B cell (primary cell): ENCODE results near the gene B9D1. TPM values are rescaled to one million over a fixed set of nuclear protein-coding genes. Genes with fewer than 3 reads are reported as not detected.
A peak's percentile ranks its signal among the peaks of the same experiment; 100 is the strongest.

Experiments used
- ATAC-seq: fragments of 200-7000 bp; cut with Tn5 transposase; one replicate; pipeline ENCODE4 v1.10.0; 2021; ENCODE audit warnings: low read depth, mild to moderate bottlenecking, moderate number of reproducible peaks, moderate library complexity
- CTCF ChIA-PET: fragments of 350-600 bp; sonication (Branson Sonifier 250); formaldehyde crosslinking; loops from one replicate; lab custom pipeline; 2021; ENCODE audit warnings: antibody characterized with exemption, inconsistent platforms; lab: Charles Lee
- POLR2A ChIA-PET: fragments of 350-600 bp; sonication (Branson Sonifier 250); formaldehyde crosslinking; loops from one replicate; lab custom pipeline; 2021; ENCODE audit warnings: antibody characterized with exemption; lab: Charles Lee
- DNase-seq: peaks from one replicate; pipeline ENCODE4 v3.0.0; 2013
- H2AFZ ChIP-seq: 2 replicates; pipeline ENCODE4 v1.6.1; 2012; ENCODE audit warnings: mild to moderate bottlenecking, low read depth, low read length; ENCODE audit not compliant: insufficient read depth, poor library complexity, severe bottlenecking
- H3K27ac ChIP-seq, 2 donors: 1 replicate in 1 of 2; 2 replicates in 1 of 2; pipeline ENCODE4 v1.5.1; 2012 to 2013; ENCODE audit warnings: low read length in 2 of 2, mild to moderate bottlenecking in 2 of 2, moderate library complexity in 1 of 2
- H3K27me3 ChIP-seq, 4 experiments: fragments of 200-600 bp in 1 of 4; sonication (generic) in 1 of 4; replicated peaks in 1 of 4; 1 replicate in 2 of 4; 2 replicates in 2 of 4; pipeline versions ENCODE4 v1.6.1 to v1.7.0; 2013 to 2016; ENCODE audit warnings: low read length in 3 of 4, mild to moderate bottlenecking in 2 of 4, mixed read lengths in 1 of 4, moderate library complexity in 1 of 4; ENCODE audit not compliant: insufficient read depth in 4 of 4, control insufficient read depth in 3 of 4; ENCODE audit errors: control extremely low read depth in 1 of 4
- H3K36me3 ChIP-seq, 2 experiments: replicated peaks in 1 of 2; 1 replicate in 1 of 2; 2 replicates in 1 of 2; pipeline versions ENCODE4 v1.6.1 to v1.7.1; 2013; ENCODE audit warnings: low read length in 1 of 2; ENCODE audit not compliant: insufficient read depth in 2 of 2, control insufficient read depth in 1 of 2; ENCODE audit errors: control extremely low read depth in 1 of 2, extremely low read depth in 1 of 2
- H3K4me1 ChIP-seq, 2 donors: fragments of 200-600 bp in 1 of 2; sonication (generic) in 1 of 2; 1 replicate in 1 of 2; 2 replicates in 1 of 2; pipeline versions ENCODE4 v1.5.1 to v1.6.1; 2013 to 2017; ENCODE audit warnings: low read length in 2 of 2; ENCODE audit not compliant: control insufficient read depth in 2 of 2, insufficient read depth in 2 of 2
- H3K4me2 ChIP-seq: replicated peaks from 2 replicates; pipeline ENCODE3; 2012; ENCODE audit warnings: mild to moderate bottlenecking, low read depth, low read length; ENCODE audit not compliant: poor library complexity, severe bottlenecking
- H3K4me3 ChIP-seq, 5 experiments: fragments of 200-600 bp in 1 of 5; sonication (generic) in 1 of 5; 1 replicate in 3 of 5; 2 replicates in 2 of 5; pipeline versions ENCODE4 v1.5.1 to v1.7.0; 2011 to 2016; ENCODE audit warnings: low read length in 4 of 5, mild to moderate bottlenecking in 4 of 5, low read depth in 2 of 5, control low read depth in 1 of 5, moderate library complexity in 1 of 5; ENCODE audit not compliant: insufficient read depth in 1 of 5; ENCODE audit errors: control extremely low read depth in 1 of 5, extremely low read depth in 1 of 5
- H3K79me2 ChIP-seq: fragments of 200-600 bp; sonication (generic); one replicate; pipeline ENCODE4 v1.6.0; 2016; ENCODE audit warnings: low read length; ENCODE audit not compliant: control insufficient read depth, insufficient read depth
- H3K9ac ChIP-seq: fragments of 200-600 bp; sonication (generic); 2 replicates; pipeline ENCODE4 v1.6.1; 2017; ENCODE audit warnings: mild to moderate bottlenecking, low read length, moderate library complexity
- H3K9me3 ChIP-seq, 3 donors: one replicate each; pipeline versions ENCODE4 v1.6.1 to v1.7.1; 2013; ENCODE audit warnings: low read length in 2 of 3; ENCODE audit not compliant: control insufficient read depth in 2 of 3, insufficient read depth in 1 of 3; ENCODE audit errors: control extremely low read depth in 1 of 3
- H4K20me1 ChIP-seq: 2 replicates; pipeline ENCODE4 v1.6.0; 2012; ENCODE audit warnings: mild to moderate bottlenecking, low read length; ENCODE audit not compliant: insufficient read depth, control insufficient read depth, poor library complexity, severe bottlenecking
- H3K27ac Mint-ChIP-seq: one replicate; pipeline ENCODE4 v1.8.0; 2021; ENCODE audit warnings: mixed read lengths
- H3K27me3 Mint-ChIP-seq: one replicate; pipeline ENCODE4 v1.8.0; 2021; ENCODE audit warnings: mixed read lengths
- H3K4me1 Mint-ChIP-seq: one replicate; pipeline ENCODE4 v1.8.0; 2021; ENCODE audit warnings: mixed read lengths
- H3K4me3 Mint-ChIP-seq: one replicate; pipeline ENCODE4 v1.8.0; 2021; ENCODE audit warnings: mixed read lengths
- H3K9me3 Mint-ChIP-seq: one replicate; pipeline ENCODE4 v1.8.0; 2022; ENCODE audit warnings: mixed read lengths; ENCODE audit not compliant: insufficient read depth
- CTCF ChIP-seq: fragments of 200-600 bp; IDR thresholded peaks from one replicate; pipeline ENCODE4 v1.8.0; 2022; ENCODE audit warnings: antibody characterized with exemption, mild to moderate bottlenecking
- EZH2 ChIP-seq: IDR thresholded peaks from 2 replicates; pipeline ENCODE4 v1.6.1; 2012; ENCODE audit warnings: borderline replicate concordance, low read depth, mild to moderate bottlenecking, moderate library complexity, low read length; ENCODE audit not compliant: insufficient read depth, poor library complexity, severe bottlenecking
- WGBS: methylation state at CpG from one replicate; pipeline ENCODE4 v1.1.5; 2013; ENCODE audit warnings: missing lambda C conversion rate; ENCODE audit not compliant: insufficient coverage; 5-methylcytosine and 5-hydroxymethylcytosine counted together
- intact Hi-C: fragments of 100-400 bp; cut with micrococcal nuclease; formaldehyde crosslinking; loops from one replicate; pipeline ENCODE4 v1.10.0; 2022
- polyA plus RNA-seq: library from polyadenylated mRNA; depleted of rRNA; stranded (reverse); fragments of >200 nt; gene quantifications from 2 replicates; pipeline ENCODE4 v1.2.3, GENCODE V29; 2012
- total RNA-seq, 2 donors: library from RNA; stranded (reverse); fragments of 120-200 nt in 1 of 2; gene quantifications; 1 replicate in 1 of 2; 2 replicates in 1 of 2; pipeline versions ENCODE4 v1.2.3 to v1.2.4, GENCODE V29; 2013 to 2022

The B9D1 gene
- total and polyA plus RNA-seq, 2 donors (not counting 1 experiment from before 2014, with no cell fraction given), result 2.5 to 6.9 TPM

- no peak overlapping the region for H3K4me3 Mint-ChIP-seq
- Histone ChIP-seq H3K4me3 (no peak overlapping the region), H3K27ac (no peak overlapping the region), H2AFZ (no peak overlapping the region), H3K36me3 (no peaks in the 10 kb centered on the region), H3K9me3 (no peaks in the 10 kb centered on the region), H3K4me2 (no peak overlapping the region), H3K4me1 (peaks cover 0 to 11% of the 10 kb centered on the region in 2 donors), H3K27me3 (peaks cover 0 to 3% (median 0%) of the 10 kb centered on the region in 4 experiments), H3K79me2 (no peaks in the 10 kb centered on the region), H4K20me1 (no peaks in the 10 kb centered on the region), H3K9ac (no peak overlapping the region)
- H3K27ac Mint-ChIP-seq, result no peak overlapping the region
- ChIA-PET CTCF (no interaction called here), POLR2A (no interaction called here)
- peak; percentile 15 for DNase-seq
- H3K27me3 Mint-ChIP-seq, result peaks cover 14% of the 10 kb centered on the region
- intact Hi-C loops, result no loop called here
- WGBS, result 94% methylated on average over 37 of the region's 40 CpGs
- ATAC-seq, result no peak
- no peaks in the 10 kb centered on the region for H3K9me3 Mint-ChIP-seq
- TF ChIP-seq EZH2 (no peak), CTCF (no peak)
- H3K4me1 Mint-ChIP-seq, result peaks cover 8% of the 10 kb centered on the region
Observed at GRCh38 chr17:19344311-19345066, 18.0 kb downstream of the B9D1 start.

- POLR2A ChIA-PET, result no interaction called here
- no peak overlapping the region for H3K4me3 Mint-ChIP-seq
Observed at GRCh38 chr17:19343671-19344151, 18.8 kb downstream of the B9D1 start.

More at GRCh38 chr17:19343671-19344151, 18.8 kb downstream of the B9D1 start:
- Mint-ChIP-seq H3K27me3 (peaks cover 17% of the 10 kb centered on the region), H3K9me3 (no peaks in the 10 kb centered on the region), H3K27ac (no peak overlapping the region), H3K4me1 (peaks cover 8% of the 10 kb centered on the region)
- no peak for DNase-seq
- H3K9ac ChIP-seq, result no peak overlapping the region
- intact Hi-C loops, result no loop called here
- H3K4me2 ChIP-seq, result no peak overlapping the region
- no peak overlapping the region for H3K4me3 ChIP-seq
- no peaks in the 10 kb centered on the region for H3K36me3 ChIP-seq
- no peaks in the 10 kb centered on the region for H3K9me3 ChIP-seq
- H2AFZ ChIP-seq, result no peak overlapping the region
- H4K20me1 ChIP-seq, result no peaks in the 10 kb centered on the region
- peaks cover 0 to 11% of the 10 kb centered on the region in 2 donors for H3K4me1 ChIP-seq
- no peak for TF ChIP-seq CTCF
- TF ChIP-seq EZH2, result no peak
- no peak overlapping the region for H3K27ac ChIP-seq
- H3K27me3 ChIP-seq, result peaks cover 0 to 3% (median 0%) of the 10 kb centered on the region in 4 experiments
- ATAC-seq, result no peak
- 96% methylated on average over 11 of the region's 13 CpGs for WGBS
- CTCF ChIA-PET, result no interaction called here
- H3K79me2 ChIP-seq, result no peaks in the 10 kb centered on the region
